ENCODE results near the gene EPHA5.

DNA sequence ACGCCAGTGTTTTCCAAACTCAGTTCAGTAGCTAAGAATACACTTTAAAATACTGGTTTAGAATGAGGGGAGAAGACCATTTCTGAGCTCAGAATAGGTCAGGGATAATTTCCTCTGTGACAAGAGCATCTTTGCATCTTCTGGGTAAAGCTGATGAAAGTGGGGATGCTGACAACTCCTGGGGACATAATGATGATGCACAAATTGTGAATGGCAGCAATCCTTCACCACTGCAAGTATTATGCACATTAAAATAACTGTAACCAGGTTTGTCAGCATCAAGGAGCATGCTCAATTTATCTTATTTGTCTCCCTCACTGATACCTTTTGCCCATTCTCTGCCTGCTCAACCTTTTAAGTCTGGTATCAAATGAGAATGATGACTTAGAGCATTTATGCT, 248.2 kb downstream of the EPHA5 start:
- TF ChIP-seq, protein P1, sequence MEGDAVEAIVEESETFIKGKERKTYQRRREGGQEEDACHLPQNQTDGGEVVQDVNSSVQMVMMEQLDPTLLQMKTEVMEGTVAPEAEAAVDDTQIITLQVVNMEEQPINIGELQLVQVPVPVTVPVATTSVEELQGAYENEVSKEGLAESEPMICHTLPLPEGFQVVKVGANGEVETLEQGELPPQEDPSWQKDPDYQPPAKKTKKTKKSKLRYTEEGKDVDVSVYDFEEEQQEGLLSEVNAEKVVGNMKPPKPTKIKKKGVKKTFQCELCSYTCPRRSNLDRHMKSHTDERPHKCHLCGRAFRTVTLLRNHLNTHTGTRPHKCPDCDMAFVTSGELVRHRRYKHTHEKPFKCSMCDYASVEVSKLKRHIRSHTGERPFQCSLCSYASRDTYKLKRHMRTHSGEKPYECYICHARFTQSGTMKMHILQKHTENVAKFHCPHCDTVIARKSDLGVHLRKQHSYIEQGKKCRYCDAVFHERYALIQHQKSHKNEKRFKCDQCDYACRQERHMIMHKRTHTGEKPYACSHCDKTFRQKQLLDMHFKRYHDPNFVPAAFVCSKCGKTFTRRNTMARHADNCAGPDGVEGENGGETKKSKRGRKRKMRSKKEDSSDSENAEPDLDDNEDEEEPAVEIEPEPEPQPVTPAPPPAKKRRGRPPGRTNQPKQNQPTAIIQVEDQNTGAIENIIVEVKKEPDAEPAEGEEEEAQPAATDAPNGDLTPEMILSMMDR (IDR thresholded peaks at IDR 0.05): no peak
- TF ChIP-seq POLR2A (IDR thresholded peaks at IDR 0.05) (no peak), EP300 (IDR thresholded peaks at IDR 0.05) (no peak)

Data from sigmoid colon (tissue), 4 donors.